ENCODE data around the gene THOC5.
"Not testable (repeated sequence)": the region's sequence is repeated elsewhere in the genome, so short reads cannot be mapped to it uniquely, and the experiment has no call there.

- TF ChIP-seq POLR2A (IDR thresholded peaks at IDR 0.05; ENCODE audit: low read length); GATA1 (IDR thresholded peaks at IDR 0.05; ENCODE audit: low read depth, low read length): not testable (repeated sequence)
Observed at GRCh38 chr22:29552357-29552756, 1.2 kb downstream of the THOC5 start.

Measured in erythroblast (primary cell).